GM18873 (cell line): ENCODE measurements around the gene PRKAG3.

ENCODE experiments used
- ATAC-seq: cut with Tn5 transposase; IDR thresholded peaks from one replicate; pipeline ENCODE4 v1.9.1; 2021; ENCODE audit warnings: mild to moderate bottlenecking, moderate library complexity, moderate number of reproducible peaks; ENCODE audit not compliant: unreplicated experiment, low FRiP score

The PRKAG3 gene

GRCh38 chr2:218816561-218817011 lies 15.0 kb downstream of the PRKAG3 start:
- no peak for ATAC-seq

GRCh38 chr2:218815649-218816048 lies 16.0 kb downstream of the PRKAG3 start:
- ATAC-seq, result no peak

GRCh38 chr2:218815244-218815637 lies 16.4 kb downstream of the PRKAG3 start:
- no peak for ATAC-seq

- no peak for ATAC-seq
These were observed 16.9 kb downstream of the PRKAG3 start for GRCh38 chr2:218814540-218815243.

GRCh38 chr2:218813771-218814460 lies 17.7 kb downstream of the PRKAG3 start:
- no peak for ATAC-seq

- no peak for ATAC-seq
These were observed 18.7 kb downstream of the PRKAG3 start for GRCh38 chr2:218812861-218813260.

- ATAC-seq, result no peak
These were observed 19.3 kb downstream of the PRKAG3 start for GRCh38 chr2:218812096-218812815.

GRCh38 chr2:218811382-218811781 lies 20.2 kb downstream of the PRKAG3 start:
- ATAC-seq, result no peak

- no peak for ATAC-seq
These were observed 21.3 kb downstream of the PRKAG3 start for GRCh38 chr2:218810256-218810655.

- no peak for ATAC-seq
These were observed 22.1 kb downstream of the PRKAG3 start for GRCh38 chr2:218809515-218809914.

- no peak for ATAC-seq
These were observed 24.0 kb downstream of the PRKAG3 start for GRCh38 chr2:218807626-218808025.

- no peak for ATAC-seq
These were observed 25.1 kb downstream of the PRKAG3 start for GRCh38 chr2:218806346-218806978.

- no peak for ATAC-seq
These were observed 26.0 kb downstream of the PRKAG3 start for GRCh38 chr2:218805627-218806026.

GRCh38 chr2:218804817-218805216 lies 26.8 kb downstream of the PRKAG3 start:
- ATAC-seq, result no peak

GRCh38 chr2:218802386-218802994 lies 29.1 kb downstream of the PRKAG3 start:
- ATAC-seq, result no peak

- no peak for ATAC-seq
These were observed 31.6 kb downstream of the PRKAG3 start for GRCh38 chr2:218799990-218800389.

- no peak for ATAC-seq
These were observed 32.7 kb downstream of the PRKAG3 start for GRCh38 chr2:218798767-218799504.

GRCh38 chr2:218796691-218797090 lies 34.9 kb downstream of the PRKAG3 start:
- no peak for ATAC-seq

GRCh38 chr2:218792433-218792832 lies 39.2 kb downstream of the PRKAG3 start:
- no peak for ATAC-seq
